Esophagus squamous epithelium (tissue), 5 donors: Measurements from ENCODE around the gene ACMSD. TPM values are rescaled to one million over a fixed set of nuclear protein-coding genes. Genes with fewer than 3 reads are reported as not detected.
"Not testable (repeated sequence)": the region's sequence is repeated elsewhere in the genome, so short reads cannot be mapped to it uniquely, and the experiment has no call there.

ENCODE experiments used
- DNase-seq: peaks from one replicate; lab custom pipeline; 2025; lab: John Stamatoyannopoulos, UW
- H3K27ac ChIP-seq, 4 donors: fragments of 200-600 bp; sonication (generic); one replicate each; pipeline ENCODE4 v1.5.1; 2016 to 2019; ENCODE audit warnings: mild to moderate bottlenecking in 1 of 4
- H3K27me3 ChIP-seq, 4 donors: fragments of 200-600 bp; sonication (generic); 1 replicate in 3 of 4; 2 replicates in 1 of 4; pipeline versions ENCODE4 v1.5.1 to v1.6.0; 2017 to 2021; ENCODE audit warnings: antibody characterized with exemption in 1 of 4
- H3K36me3 ChIP-seq, 3 donors: fragments of 200-600 bp; sonication (generic); one replicate each; pipeline ENCODE4 v1.5.1; 2016 to 2019
- H3K4me1 ChIP-seq, 3 donors: fragments of 200-600 bp; sonication (generic); one replicate each; pipeline ENCODE4 v1.5.1; 2017 to 2019
- H3K4me3 ChIP-seq, 4 donors: fragments of 200-600 bp; sonication (generic); 1 replicate in 3 of 4; 2 replicates in 1 of 4; pipeline ENCODE4 v1.5.1; 2016 to 2019; ENCODE audit warnings: mild to moderate bottlenecking in 2 of 4, moderate library complexity in 1 of 4
- H3K9me3 ChIP-seq, 3 donors: fragments of 200-600 bp; sonication (generic); one replicate each; pipeline ENCODE4 v1.5.1; 2016 to 2019
- POLR2A ChIP-seq, 4 donors: fragments of 450-650 bp; IDR thresholded peaks; one replicate each; pipeline ENCODE4 v1.6.1; 2017; ENCODE audit warnings: antibody characterized with exemption in 4 of 4, mild to moderate bottlenecking in 4 of 4, moderate library complexity in 3 of 4
- WGBS, 2 donors: methylation state at CpG; one replicate each; pipeline ENCODE4 v1.1.5; 2018; 5-methylcytosine and 5-hydroxymethylcytosine counted together
- intact Hi-C: fragments of 100-400 bp; cut with DNase I; formaldehyde crosslinking; loops from one replicate; pipeline ENCODE4 v1.15.0; 2022
- total RNA-seq, 4 donors: library from RNA; depleted of rRNA; stranded (reverse); fragments of >200 nt; gene quantifications; one replicate each; pipeline ENCODE4 v1.1.0, GENCODE V29; 2016
- TF ChIP-seq, protein P1 (sequence below), 6 experiments: fragments of 450-650 bp in 4 of 6; fragments of 200-600 bp in 2 of 6; sonication (generic) in 2 of 6; IDR thresholded peaks; one replicate each; pipeline ENCODE4 v1.5.1; 2016 to 2019; ENCODE audit warnings: antibody characterized with exemption in 6 of 6, mild to moderate bottlenecking in 4 of 6, moderate library complexity in 4 of 6
- donor health status: DM: yes; HTN: yes; CAD: no.

The ACMSD gene
- total RNA-seq, 4 donors from 2014 or later = not detected

DNA sequence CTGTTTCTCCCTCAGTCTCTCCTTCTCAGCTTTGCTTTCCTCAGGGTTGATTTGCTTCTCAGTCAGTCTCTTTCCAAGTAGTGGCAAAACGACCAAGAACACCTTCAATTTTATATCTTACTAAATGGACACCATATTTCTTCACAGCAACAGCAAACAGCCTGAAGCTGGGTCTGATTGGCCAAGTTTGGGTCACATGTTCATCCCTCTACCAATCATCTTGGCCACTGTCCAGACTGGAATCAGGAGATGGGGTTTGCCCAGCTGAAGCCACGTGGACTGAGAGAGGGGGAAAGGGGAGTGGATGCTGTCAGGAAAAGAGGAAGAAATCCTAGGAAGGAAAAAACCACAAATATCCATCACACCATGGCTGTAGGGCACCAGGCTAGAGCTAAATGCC, 42.0 kb upstream of the ACMSD start:
- WGBS, 2 donors = 42 to 68% methylated on average over 2 of the region's 2 CpGs
- H3K4me3 ChIP-seq = no peak overlapping the region
- H3K4me1 ChIP-seq = no peaks in the 10 kb centered on the region

DNA sequence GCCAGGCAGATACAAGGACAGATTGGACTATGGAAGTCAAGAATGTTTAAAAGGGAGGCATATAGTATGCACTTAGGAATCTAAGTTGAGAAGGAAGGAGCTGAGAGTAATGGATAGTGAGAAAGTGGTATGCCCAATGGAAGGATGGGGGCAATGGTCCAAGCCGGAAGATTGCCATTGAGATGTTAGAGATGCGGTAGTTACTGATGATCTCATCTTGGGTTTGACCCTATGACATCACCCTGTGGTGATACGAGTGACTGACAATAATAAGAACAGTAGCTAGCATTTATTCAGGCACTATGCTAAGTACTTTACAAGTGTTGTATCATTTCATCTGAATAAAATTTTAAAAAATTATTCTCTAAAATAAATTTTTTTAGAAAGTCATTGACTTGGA, 38.5 kb upstream of the ACMSD start:
- Histone ChIP-seq H3K4me1 (no peaks in the 10 kb centered on the region), H3K36me3 (no peaks in the 10 kb centered on the region), H3K27me3 (no peaks in the 10 kb centered on the region), H3K27ac (no peak overlapping the region), H3K4me3 (no peak overlapping the region), H3K9me3 (peaks cover 0 to 17% (median 0%) of the 10 kb centered on the region in 3 donors)
- intact Hi-C loops = no loop called here
- 88 to 92% methylated on average over 3 of the region's 3 CpGs for WGBS, 2 donors
- no peak for TF ChIP-seq POLR2A (IDR thresholded peaks at IDR 0.05)
- TF ChIP-seq, protein P1, sequence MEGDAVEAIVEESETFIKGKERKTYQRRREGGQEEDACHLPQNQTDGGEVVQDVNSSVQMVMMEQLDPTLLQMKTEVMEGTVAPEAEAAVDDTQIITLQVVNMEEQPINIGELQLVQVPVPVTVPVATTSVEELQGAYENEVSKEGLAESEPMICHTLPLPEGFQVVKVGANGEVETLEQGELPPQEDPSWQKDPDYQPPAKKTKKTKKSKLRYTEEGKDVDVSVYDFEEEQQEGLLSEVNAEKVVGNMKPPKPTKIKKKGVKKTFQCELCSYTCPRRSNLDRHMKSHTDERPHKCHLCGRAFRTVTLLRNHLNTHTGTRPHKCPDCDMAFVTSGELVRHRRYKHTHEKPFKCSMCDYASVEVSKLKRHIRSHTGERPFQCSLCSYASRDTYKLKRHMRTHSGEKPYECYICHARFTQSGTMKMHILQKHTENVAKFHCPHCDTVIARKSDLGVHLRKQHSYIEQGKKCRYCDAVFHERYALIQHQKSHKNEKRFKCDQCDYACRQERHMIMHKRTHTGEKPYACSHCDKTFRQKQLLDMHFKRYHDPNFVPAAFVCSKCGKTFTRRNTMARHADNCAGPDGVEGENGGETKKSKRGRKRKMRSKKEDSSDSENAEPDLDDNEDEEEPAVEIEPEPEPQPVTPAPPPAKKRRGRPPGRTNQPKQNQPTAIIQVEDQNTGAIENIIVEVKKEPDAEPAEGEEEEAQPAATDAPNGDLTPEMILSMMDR (IDR thresholded peaks at IDR 0.05) = no peak
- DNase-seq = no peak

More for the DNA sequence above, 42.0 kb upstream of the ACMSD start:
- Histone ChIP-seq H3K9me3 (no peaks in the 10 kb centered on the region), H3K27me3 (no peaks in the 10 kb centered on the region), H3K27ac (no peak overlapping the region), H3K36me3 (no peaks in the 10 kb centered on the region)
- TF ChIP-seq POLR2A (IDR thresholded peaks at IDR 0.05) = no peak
- TF ChIP-seq, protein P1 (IDR thresholded peaks at IDR 0.05) = no peak
- intact Hi-C loops = no loop called here
- no peak for DNase-seq

DNA sequence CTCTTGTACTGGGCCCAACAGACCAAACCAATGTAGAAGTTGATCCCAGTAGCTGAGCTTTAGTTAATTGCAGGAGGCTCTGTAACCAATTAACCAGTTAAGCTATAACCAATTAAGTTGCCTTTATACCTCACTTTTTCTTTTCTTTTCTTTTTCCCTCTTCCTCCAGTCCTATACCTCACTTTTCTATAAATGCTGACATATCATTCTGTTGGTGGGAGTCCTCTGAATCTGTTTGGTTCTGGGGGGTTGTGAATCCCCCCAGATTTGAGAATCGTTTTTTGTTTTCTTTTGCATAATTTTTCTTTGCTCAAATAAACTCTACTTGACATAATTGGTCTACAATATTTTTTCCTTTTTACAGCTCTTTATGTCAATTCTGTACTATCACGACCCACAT, 38.1 kb upstream of the ACMSD start:
- Histone ChIP-seq H3K9me3 (peaks cover 0 to 17% (median 0%) of the 10 kb centered on the region in 3 donors), H3K4me3 (no peak overlapping the region), H3K36me3 (no peaks in the 10 kb centered on the region), H3K27me3 (no peaks in the 10 kb centered on the region), H3K27ac (no peak overlapping the region), H3K4me1 (no peaks in the 10 kb centered on the region)
- TF ChIP-seq, protein P1 (IDR thresholded peaks at IDR 0.05) = no peak
- TF ChIP-seq POLR2A (IDR thresholded peaks at IDR 0.05) = no peak
- 52 to 57% methylated on average over 2 of the region's 2 CpGs for WGBS, 2 donors
- no peak for DNase-seq
- intact Hi-C loops = no loop called here

DNA sequence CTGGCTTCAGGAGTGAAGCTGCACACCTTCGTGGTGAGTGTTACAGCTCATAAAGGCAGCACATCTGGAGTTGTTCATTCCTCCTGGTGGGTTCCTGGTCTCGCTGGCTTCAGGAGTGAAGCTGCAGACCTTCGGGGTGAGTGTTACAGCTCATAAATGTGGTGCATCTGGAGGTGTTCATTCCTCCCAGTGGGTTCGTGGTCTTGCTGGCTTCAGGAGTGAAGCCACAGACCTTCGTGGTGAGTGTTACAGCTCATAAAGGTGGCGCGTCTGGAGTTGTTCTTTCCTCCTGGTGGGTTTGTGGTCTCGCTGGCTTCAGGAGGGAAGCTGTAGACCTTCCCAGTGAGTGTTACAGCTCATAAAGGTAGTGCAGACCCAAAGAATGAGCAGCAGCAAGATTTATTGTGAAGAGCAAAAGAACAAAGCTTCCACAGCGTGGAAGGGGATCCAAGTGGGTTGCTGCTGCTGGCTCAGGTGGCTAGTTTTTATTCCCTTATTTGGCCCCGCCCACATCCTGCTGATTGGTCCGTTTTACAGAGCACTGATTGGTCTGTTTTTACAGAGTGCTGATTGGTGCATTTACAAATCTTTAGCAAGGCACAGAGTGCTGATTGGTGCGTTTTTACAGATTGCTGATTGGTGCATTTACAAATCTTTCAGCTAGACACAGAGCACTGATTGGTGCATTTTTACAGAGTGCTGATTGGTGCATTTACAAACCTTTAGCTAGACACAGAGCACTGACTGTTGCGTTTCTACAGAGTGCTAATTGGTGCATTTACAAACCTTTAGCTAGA, 34.6 kb upstream of the ACMSD start:
- H3K27me3 ChIP-seq, H3K4me1 ChIP-seq, H3K4me3 ChIP-seq, intact Hi-C loops, H3K27ac ChIP-seq, H3K36me3 ChIP-seq, DNase-seq: not testable (repeated sequence)
- 63 to 64% methylated on average over 9 to 12 of the region's 13 CpGs for WGBS, 2 donors
- peaks cover 0 to 17% (median 0%) of the 10 kb centered on the region in 3 donors for H3K9me3 ChIP-seq

DNA sequence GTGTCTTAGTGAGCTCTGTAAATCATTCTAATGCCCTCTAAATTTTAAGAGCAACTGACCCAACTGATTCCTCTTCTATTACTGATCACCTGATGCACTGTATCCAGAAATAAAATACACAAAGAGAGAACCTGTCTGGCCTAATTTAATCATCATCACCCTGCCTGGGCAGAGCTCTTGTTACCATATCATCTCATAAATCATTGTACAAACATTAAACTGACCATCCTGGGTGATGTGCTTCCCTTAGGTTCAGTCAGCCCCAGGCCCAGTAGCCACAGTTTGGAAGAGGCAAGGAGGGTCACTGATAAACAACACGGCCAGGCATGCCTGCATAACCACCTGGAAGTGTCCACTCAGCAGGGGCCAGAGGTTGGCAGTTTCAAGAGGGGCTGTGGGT, 22.7 kb upstream of the ACMSD start:
- WGBS, 2 donors = 44 to 45% methylated on average over 1 of the region's 1 CpG
- Histone ChIP-seq H3K27ac (no peak overlapping the region), H3K9me3 (peaks cover 0 to 18% (median 14%) of the 10 kb centered on the region in 3 donors), H3K27me3 (no peaks in the 10 kb centered on the region), H3K36me3 (no peaks in the 10 kb centered on the region), H3K4me3 (no peak overlapping the region), H3K4me1 (no peaks in the 10 kb centered on the region)
- TF ChIP-seq, protein P1 (IDR thresholded peaks at IDR 0.05) = no peak
- TF ChIP-seq POLR2A (IDR thresholded peaks at IDR 0.05) = no peak
- DNase-seq = no peak
- intact Hi-C loops = no loop called here
